ENCODE data around the gene MPPED1.
A peak's percentile ranks its signal among the peaks of the same experiment; 100 is the strongest.

Gene MPPED1

DNA sequence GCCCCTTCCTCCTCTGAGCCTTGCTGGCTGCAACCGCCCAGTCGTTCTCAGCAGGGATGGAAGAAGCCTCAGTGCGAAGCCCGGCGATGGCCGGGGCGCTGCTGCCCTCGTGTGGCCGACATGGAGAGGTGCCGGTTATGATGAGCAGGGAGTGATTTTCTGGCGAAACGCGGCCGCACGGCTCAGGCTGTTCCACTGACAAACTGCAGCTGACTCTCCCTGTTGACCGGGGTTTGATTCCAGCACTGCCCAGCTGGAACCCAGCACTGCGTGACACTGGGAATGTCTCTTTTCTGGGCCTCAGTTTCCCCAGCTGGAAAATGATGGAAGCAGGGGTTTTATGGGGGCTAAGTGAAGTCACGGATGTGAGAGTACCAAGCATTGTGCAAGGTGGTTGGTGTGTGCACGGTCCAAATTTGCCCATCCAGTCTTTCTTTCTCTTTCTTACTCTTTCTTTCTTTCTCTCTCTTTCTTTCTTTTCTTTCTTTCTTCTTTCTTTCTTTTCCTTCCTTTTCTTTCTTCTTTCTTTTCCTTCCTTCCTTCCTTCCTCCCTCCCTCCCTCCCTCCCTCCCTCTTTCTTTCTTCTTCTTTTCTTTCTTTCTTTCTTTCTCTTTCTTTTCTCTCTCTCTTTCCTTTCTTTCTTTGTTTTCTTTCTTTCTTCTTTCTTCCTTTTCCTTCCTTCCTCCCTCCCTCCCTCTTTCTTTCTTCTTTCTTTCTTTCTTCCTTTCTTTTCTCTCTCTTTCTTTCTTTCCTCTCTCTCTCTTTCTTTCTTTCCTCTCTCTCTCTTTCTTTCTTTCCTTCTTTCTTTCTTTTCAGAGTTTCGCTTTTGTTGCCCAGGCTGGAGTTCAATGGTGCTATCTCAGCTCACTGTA is 25.8 kb upstream of the MPPED1 start:
- no peak overlapping the region for H3K4me3 Mint-ChIP-seq
- H3K9me3 Mint-ChIP-seq: no peaks in the 10 kb centered on the region
- peaks cover 61% of the 10 kb centered on the region for H3K27me3 Mint-ChIP-seq
- H3K27ac Mint-ChIP-seq: no peak overlapping the region
- H3K4me1 Mint-ChIP-seq: peaks cover 12% of the 10 kb centered on the region
- no peaks in the 10 kb centered on the region for H3K36me3 Mint-ChIP-seq
- peak; percentile 78 for DNase-seq
- CTCF ChIA-PET: interaction anchor here (0.7 to 7.2 kb wide), 9 partner anchors 9 to 155 kb away, joined by 3 to 62 read pairs (median 4); no protein-coding TSS in a partner anchor

DNA sequence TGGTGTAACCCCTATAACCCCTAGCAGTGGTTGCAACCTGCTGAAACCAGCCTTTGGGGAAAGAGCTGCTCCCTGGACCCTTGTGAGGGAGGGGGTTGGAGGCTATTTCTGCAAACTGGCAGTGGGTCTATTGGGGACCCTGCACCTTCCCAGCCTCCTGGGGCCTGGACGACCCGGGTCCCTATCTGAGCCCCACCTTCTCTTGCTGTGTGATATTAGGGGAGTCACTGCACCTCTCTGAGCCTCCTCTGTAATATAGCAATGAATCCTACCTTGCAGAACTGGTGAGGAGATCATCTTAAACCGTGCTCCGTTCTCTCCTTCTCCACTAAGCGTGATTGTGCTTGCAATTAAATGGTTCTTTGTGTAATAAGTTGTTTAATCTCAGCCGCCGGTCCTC is 24.0 kb upstream of the MPPED1 start:
- CTCF ChIA-PET: interaction anchor here (0.9 to 7.2 kb wide), 5 partner anchors 9 to 497 kb away, joined by 3 to 62 read pairs (median 4); no protein-coding TSS in a partner anchor
- peaks cover 4% of the 10 kb centered on the region for H3K4me1 Mint-ChIP-seq
- H3K4me3 Mint-ChIP-seq: no peak overlapping the region
- H3K36me3 Mint-ChIP-seq: no peaks in the 10 kb centered on the region
- peak; percentile 14 for DNase-seq
- no peak overlapping the region for H3K27ac Mint-ChIP-seq
- no peaks in the 10 kb centered on the region for H3K9me3 Mint-ChIP-seq
- H3K27me3 Mint-ChIP-seq: peaks cover 49% of the 10 kb centered on the region

DNA sequence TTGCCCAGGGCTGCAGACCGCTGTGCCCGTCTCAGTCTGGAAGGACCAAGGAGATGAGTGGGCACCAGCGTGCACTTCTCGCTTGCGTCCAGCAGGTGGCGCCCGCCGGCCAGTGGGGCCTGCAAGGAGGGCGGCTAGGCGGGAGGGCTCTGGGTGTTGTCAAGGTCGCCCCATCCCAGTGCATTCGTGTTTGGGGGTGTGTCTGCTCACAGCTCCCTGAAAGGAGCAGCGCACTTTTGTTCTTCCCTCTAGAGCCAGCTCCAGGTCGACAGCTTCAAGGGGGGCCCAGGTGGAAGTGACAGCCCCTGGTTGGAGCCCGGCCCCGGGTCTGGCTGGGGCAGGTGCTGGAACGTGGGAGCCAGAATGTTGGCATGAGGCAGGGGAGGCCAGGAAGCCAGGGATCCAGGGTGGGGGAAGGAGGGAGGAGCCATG is 23.4 kb upstream of the MPPED1 start:
- CTCF ChIA-PET: interaction anchor here (0.6 to 7.2 kb wide), 6 partner anchors 10 to 497 kb away, joined by 3 to 62 read pairs (median 4); no protein-coding TSS in a partner anchor
- Mint-ChIP-seq H3K27ac (no peak overlapping the region), H3K36me3 (no peaks in the 10 kb centered on the region), H3K4me1 (peaks cover 4% of the 10 kb centered on the region), H3K4me3 (no peak overlapping the region), H3K9me3 (no peaks in the 10 kb centered on the region), H3K27me3 (peaks cover 49% of the 10 kb centered on the region)
- DNase-seq: peak; percentile 81

DNA sequence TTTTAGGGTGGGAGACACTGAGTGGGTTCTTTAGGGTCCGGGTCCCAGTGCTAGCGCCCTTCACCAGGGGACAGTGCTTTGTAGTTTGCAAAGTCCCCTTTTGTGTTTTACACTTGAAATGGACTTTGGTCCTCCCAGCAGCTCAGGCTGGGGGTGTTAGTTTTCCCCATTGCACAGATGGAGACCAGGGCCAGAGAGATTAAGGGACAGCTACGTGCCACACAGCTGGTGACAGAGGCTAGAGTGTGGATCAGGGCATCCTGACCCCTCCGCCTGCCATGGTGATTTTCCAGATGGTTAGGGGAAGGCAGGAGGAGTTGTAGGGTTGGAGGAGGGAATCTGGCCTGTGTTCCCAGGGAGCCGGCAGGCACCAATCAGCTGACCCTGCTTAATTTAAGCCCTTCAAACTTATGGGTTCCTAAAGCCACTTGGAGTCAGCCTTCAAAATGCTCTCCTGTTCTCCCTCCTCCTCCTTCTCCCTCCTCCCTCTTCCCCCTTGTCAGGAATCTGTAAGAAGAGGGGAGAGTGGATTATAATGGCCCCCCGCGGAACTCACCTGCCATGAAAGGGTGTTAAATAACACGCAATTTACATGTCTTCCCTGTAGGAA is 22.5 kb upstream of the MPPED1 start:
- peak; percentile 8 for DNase-seq
- CTCF ChIA-PET: interaction anchor here (1.0 to 7.2 kb wide), 4 partner anchors 43 to 496 kb away, joined by 3 to 62 read pairs (median 4); no protein-coding TSS in a partner anchor
- Mint-ChIP-seq H3K27me3 (peaks cover 46% of the 10 kb centered on the region), H3K36me3 (no peaks in the 10 kb centered on the region), H3K27ac (no peak overlapping the region), H3K4me3 (no peak overlapping the region), H3K4me1 (peaks cover 4% of the 10 kb centered on the region), H3K9me3 (no peaks in the 10 kb centered on the region)

DNA sequence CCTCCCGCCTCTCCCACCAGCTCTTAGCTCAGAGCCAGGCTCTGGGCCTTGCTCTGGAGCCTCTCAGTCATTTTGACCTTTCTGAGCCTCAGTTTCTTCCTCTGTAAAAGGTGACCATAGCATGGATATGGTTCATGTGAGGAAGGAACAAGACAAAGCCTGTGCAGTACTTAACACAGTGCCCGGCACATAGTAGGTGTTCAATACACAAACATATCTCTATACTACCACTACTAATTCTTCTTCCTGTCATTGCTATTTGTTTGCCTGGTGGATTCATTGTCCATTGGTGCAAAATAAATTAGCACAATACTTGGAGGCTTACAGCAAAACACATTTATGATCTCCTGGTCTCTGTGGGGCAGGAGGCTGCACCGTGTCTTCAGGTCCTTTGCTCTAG is 21.6 kb upstream of the MPPED1 start:
- no peaks in the 10 kb centered on the region for H3K36me3 Mint-ChIP-seq
- CTCF ChIA-PET: interaction anchor here (1.2 to 7.2 kb wide), 3 partner anchors 44 to 495 kb away, joined by 3 to 62 read pairs (median 6); no protein-coding TSS in a partner anchor
- no peak overlapping the region for H3K4me3 Mint-ChIP-seq
- H3K4me1 Mint-ChIP-seq: peaks cover 4% of the 10 kb centered on the region
- peaks cover 38% of the 10 kb centered on the region for H3K27me3 Mint-ChIP-seq
- DNase-seq: peak; percentile 5
- no peak overlapping the region for H3K27ac Mint-ChIP-seq
- H3K9me3 Mint-ChIP-seq: no peaks in the 10 kb centered on the region

DNA sequence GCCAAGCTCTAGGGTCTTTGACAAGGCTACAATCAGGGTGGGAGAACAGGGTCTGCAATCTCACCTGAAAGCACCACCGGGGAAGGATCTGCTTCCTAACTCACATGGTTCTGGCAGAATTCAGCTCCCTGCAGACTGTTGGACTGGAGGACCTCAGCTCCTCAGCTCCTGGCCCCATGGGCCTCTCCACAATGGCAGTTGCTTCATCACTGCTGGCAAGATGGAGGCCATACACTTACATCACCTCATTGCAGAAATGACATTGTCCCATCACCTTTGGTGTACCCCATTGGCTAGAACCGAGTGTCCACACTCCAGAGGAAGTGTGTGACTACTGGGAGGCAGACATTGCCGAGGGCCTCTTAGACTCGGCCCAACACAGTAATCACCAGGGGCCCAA is 20.9 kb upstream of the MPPED1 start:
- CTCF ChIA-PET: no interaction called here

DNA sequence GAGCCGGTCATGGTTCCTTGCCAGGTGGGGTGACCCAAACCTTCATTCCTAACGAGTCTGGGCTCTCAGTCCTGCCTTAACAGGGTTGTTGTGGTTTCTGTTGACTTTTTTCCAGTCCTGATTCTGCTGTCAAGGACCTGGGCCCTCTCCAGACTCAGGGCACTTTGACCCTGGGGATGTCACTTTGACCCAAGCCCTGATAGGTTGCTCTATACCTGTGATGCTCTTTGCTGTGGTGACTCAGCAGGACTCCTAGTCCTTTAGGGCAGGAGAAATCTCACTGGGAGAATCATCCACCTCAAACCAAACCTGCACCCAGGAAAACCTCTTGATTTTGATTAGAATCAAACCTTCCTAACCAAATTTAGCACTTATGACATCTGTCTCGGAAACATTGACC is 20.5 kb upstream of the MPPED1 start:
- Mint-ChIP-seq H3K27ac (no peak overlapping the region), H3K36me3 (no peaks in the 10 kb centered on the region), H3K27me3 (peaks cover 27% of the 10 kb centered on the region), H3K4me1 (no peaks in the 10 kb centered on the region), H3K9me3 (no peaks in the 10 kb centered on the region), H3K4me3 (no peak overlapping the region)
- CTCF ChIA-PET: interaction anchor here (1.1 kb wide), 1 partner anchor 400 kb away, joined by 3 read pairs; no protein-coding TSS in a partner anchor
- DNase-seq: peak; percentile 8

More for the DNA sequence above, 20.9 kb upstream of the MPPED1 start:
- no peaks in the 10 kb centered on the region for H3K9me3 Mint-ChIP-seq
- peaks cover under 1% of the 10 kb centered on the region for H3K4me1 Mint-ChIP-seq
- peaks cover 31% of the 10 kb centered on the region for H3K27me3 Mint-ChIP-seq
- no peak overlapping the region for H3K27ac Mint-ChIP-seq
- no peak overlapping the region for H3K4me3 Mint-ChIP-seq
- peak; percentile 13 for DNase-seq
- no peaks in the 10 kb centered on the region for H3K36me3 Mint-ChIP-seq

DNA sequence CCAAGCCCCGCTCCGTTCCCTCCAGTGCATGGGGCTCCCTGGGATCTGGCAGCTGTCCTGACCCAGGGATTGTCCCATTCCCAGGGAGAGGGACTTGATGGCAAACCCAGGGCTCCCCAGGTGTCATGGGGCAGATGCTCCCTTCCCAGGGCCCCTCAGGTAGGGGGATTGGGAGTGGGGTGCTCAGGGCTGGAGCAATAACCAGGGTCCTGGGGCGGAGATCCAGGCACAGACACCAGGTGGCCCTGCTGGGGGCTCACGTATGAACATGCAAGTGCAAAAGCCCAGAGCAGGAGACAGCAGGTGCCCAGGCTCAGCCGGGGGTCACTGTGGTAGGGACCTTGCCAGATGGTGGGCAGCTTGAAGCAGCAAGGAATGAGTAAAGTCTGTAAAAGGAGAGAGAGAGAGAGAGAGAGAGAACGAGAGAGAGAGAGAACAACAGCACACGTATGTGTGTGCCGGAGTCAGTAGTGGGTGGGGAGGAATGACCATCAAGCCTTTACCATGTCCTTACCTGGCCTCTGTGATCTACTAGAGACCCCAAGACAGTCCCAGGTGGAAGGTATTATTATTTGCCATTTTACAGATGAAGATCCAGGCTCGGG is 19.3 kb upstream of the MPPED1 start:
- Mint-ChIP-seq H3K36me3 (no peaks in the 10 kb centered on the region), H3K9me3 (no peaks in the 10 kb centered on the region), H3K4me1 (no peaks in the 10 kb centered on the region), H3K4me3 (no peak overlapping the region), H3K27ac (no peak overlapping the region), H3K27me3 (peaks cover 20% of the 10 kb centered on the region)
- CTCF ChIA-PET: interaction anchor here (0.5 to 1.1 kb wide), 2 partner anchors 31 to 399 kb away, joined by 3 read pairs; no protein-coding TSS in a partner anchor
- DNase-seq: peak; percentile 13

DNA sequence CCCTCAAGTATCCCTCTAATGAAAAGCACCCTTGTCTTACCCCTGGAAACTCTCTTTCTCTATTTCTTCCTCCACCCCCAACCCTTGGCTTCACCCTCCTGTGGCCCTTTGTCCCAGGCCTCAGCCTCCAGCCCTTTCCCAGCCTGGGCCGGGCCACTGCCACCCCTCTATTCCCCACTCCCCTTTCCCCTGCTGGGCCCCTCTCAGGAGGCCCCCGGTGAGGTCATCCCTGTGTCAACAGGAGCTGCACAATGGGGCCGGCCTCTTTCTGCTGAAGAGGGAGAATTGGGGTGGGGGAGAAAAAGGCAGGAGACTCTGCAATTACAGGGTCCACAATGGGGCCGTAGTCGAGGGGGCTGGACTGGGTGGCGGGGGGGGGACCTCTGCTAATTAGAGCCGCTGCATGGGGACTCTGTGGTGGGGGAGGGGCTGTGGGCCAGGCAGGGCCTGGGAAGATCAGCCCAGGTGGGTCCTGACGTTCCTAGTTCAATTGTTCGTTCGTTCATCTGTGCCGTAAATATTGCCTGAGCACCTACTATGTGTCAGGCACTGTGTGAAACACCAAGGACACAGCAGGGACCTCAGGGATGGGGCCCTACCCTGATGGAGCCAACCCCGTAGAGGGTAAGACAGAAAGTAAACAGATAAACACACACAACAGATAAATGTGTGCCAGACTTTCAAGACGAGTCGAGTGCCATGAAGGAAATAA is 18.5 kb upstream of the MPPED1 start:
- H3K4me3 Mint-ChIP-seq: no peak overlapping the region
- no peaks in the 10 kb centered on the region for H3K36me3 Mint-ChIP-seq
- H3K27ac Mint-ChIP-seq: no peak overlapping the region
- CTCF ChIA-PET: no interaction called here
- no peaks in the 10 kb centered on the region for H3K9me3 Mint-ChIP-seq
- peaks cover 17% of the 10 kb centered on the region for H3K27me3 Mint-ChIP-seq
- H3K4me1 Mint-ChIP-seq: no peaks in the 10 kb centered on the region
- no peak for DNase-seq

DNA sequence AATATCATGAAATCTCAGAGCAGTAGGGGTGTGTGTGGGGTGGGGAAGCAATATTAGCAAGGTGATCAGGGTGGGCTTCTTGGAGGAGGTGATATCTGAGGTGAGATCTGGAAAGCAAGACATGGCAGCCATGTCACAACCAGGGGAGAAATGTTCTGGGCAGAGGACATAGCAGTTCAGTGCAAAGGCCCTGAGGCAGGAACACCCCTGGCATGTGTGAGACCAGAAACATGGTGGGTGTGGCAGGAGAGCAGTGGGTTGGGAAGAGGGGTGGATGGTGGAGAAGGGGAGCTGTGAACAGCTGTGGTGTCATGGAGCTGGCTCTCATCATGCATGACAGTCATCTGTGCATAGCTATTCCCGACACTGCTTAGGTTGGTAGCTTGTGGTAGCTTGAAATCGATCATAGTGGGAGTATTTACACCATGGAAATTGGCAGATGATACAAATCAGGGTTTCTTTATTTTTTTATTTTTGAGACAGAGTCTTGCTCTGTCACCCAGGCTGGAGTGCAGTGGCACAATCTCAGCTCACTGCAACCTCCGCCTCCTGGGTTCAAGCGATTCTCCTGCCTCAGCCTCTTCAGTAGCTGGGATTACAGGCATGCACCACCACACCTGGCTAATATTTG is 17.9 kb upstream of the MPPED1 start:
- H3K27ac Mint-ChIP-seq: no peak overlapping the region
- H3K27me3 Mint-ChIP-seq: peaks cover 21% of the 10 kb centered on the region
- H3K36me3 Mint-ChIP-seq: no peaks in the 10 kb centered on the region
- H3K9me3 Mint-ChIP-seq: no peaks in the 10 kb centered on the region
- DNase-seq: no peak
- CTCF ChIA-PET: interaction anchor here (1.0 kb wide), 1 partner anchor 163 kb away, joined by 3 read pairs; no protein-coding TSS in a partner anchor
- no peaks in the 10 kb centered on the region for H3K4me1 Mint-ChIP-seq
- H3K4me3 Mint-ChIP-seq: no peak overlapping the region

DNA sequence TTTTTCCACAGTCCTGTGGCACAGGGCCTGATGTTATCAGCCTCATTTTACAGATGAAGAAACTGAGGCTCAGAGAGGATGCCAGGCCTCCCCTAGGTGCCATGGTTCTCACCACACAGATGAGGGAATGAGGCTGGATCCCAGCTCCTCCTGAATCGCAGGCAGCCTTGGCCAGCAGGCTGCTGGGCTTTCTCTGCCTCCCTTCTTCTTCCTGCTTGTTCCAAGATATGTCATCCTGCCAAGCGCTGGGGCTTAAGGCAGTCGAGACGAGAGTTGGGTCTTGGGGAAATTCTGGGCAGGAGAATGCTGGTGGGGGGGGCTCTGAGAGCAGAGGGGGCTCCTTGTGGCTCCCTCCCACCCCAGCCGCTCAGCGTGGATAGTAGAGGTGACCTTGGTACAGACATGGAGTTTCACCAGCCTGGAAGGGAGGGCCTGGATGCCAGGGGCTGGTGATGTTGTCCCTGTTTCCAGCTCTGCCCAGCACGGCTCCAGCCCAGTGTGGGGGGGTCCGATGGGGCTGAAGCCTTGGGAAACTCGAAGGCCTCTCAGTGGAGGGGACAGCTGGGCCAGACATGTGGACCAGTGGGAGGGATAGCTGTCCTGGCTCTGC is 16.6 kb upstream of the MPPED1 start:
- CTCF ChIA-PET: interaction anchor here (0.7 to 1.0 kb wide), 2 partner anchors 164 to 485 kb away, joined by 3 read pairs; no protein-coding TSS in a partner anchor
- peaks cover 22% of the 10 kb centered on the region for H3K27me3 Mint-ChIP-seq
- no peaks in the 10 kb centered on the region for H3K36me3 Mint-ChIP-seq
- DNase-seq: no peak
- no peak overlapping the region for H3K27ac Mint-ChIP-seq
- H3K4me1 Mint-ChIP-seq: no peaks in the 10 kb centered on the region
- no peaks in the 10 kb centered on the region for H3K9me3 Mint-ChIP-seq
- H3K4me3 Mint-ChIP-seq: no peak overlapping the region

DNA sequence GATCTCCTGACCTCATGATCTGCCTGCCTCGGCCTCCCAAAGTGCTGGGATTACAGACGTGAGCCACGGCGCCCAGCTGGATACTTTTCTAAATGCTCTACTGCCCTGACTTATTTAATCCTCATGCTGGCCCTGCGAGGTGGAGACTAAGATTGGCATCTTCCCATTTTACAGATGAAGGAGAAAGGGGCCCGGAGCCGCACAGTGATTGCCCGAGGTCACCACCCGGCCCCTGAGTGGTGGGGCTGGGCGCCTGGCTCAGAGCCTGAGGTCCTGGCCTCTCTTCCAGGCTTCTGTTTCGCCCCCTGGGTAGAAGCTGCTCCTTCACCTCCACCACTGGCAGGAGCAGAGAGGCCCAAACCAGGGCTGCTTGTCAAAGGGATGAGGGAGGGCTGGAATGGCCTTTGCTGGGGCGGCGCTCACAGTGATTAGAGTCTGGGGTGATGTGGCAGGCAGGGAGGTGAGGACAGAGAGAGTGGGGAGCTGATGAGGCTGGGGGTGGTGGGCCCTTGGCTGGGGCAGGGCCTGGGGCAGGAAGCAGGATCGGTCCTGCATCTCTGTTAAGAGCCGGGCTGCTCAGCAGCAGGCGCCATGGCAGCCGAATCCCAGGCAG is 15.4 kb upstream of the MPPED1 start:
- Mint-ChIP-seq H3K27me3 (peaks cover 18% of the 10 kb centered on the region), H3K9me3 (no peaks in the 10 kb centered on the region), H3K27ac (no peak overlapping the region), H3K4me3 (no peak overlapping the region), H3K36me3 (no peaks in the 10 kb centered on the region), H3K4me1 (no peaks in the 10 kb centered on the region)
- CTCF ChIA-PET: no interaction called here
- DNase-seq: no peak
